Measurements from ENCODE around the gene LRTM2. TPM values are rescaled to one million over a fixed set of nuclear protein-coding genes. Genes with fewer than 3 reads are reported as not detected.

Gene LRTM2
- polyA plus RNA-seq, 1 donor (not counting 4 experiments of a cell fraction or from before 2014, with no cell fraction given), result not detected

- no peak for DNase-seq (ENCODE audit: low read depth, low spot score)
- no peaks in the 10 kb centered on the region for H3K79me2 ChIP-seq (ENCODE audit: control insufficient read depth, insufficient read depth, low read length)
- no peaks in the 10 kb centered on the region for H3K36me3 ChIP-seq (ENCODE audit: control insufficient read depth in 2 of 2, extremely low read depth in 1 of 2, insufficient read depth in 2 of 2, low read length in 2 of 2)
- H3K9me1 ChIP-seq (ENCODE audit: control insufficient read depth, extremely low read depth, insufficient read depth, low read length), result no peaks in the 10 kb centered on the region
- no peak overlapping the region for H2AFZ ChIP-seq (ENCODE audit: control insufficient read depth, low read length)
- no peaks in the 10 kb centered on the region for H4K20me1 ChIP-seq (ENCODE audit: control insufficient read depth, extremely low read depth, insufficient read depth, low read length)
- H3K4me2 ChIP-seq (ENCODE audit: control insufficient read depth, extremely low read depth, insufficient read depth, low read depth, low read length), result no peak overlapping the region
- no peaks in the 10 kb centered on the region for H3K4me1 ChIP-seq (ENCODE audit: control insufficient read depth, extremely low read depth, insufficient read depth, low read length)
- dilution Hi-C loops (cut with MboI; ENCODE audit: extremely low pct_ligation_motif_present, low sequenced_read_pairs), result no loop called here
- no peak overlapping the region for H3K9ac ChIP-seq (ENCODE audit: control insufficient read depth, extremely low read depth, insufficient read depth, low read length)
- H3K9me3 ChIP-seq (ENCODE audit: control insufficient read depth, low read depth, low read length), result peaks cover 5% of the 10 kb centered on the region
- no peak overlapping the region for H3K27ac ChIP-seq (ENCODE audit: control insufficient read depth, insufficient read depth, low read length)
- no peak for FAIRE-seq
- H3K27me3 ChIP-seq (ENCODE audit: control insufficient read depth, extremely low read depth, insufficient read depth, low read length), result peaks cover 12% of the 10 kb centered on the region
- H3K4me3 ChIP-seq (ENCODE audit: control insufficient read depth in 2 of 3, extremely low read depth in 1 of 3, insufficient read depth in 2 of 3, low read depth in 1 of 3, low read length in 3 of 3), result no peak overlapping the region
- no peak for TF ChIP-seq EZH2 (IDR thresholded peaks at IDR 0.05; ENCODE audit: low read length)
- TF ChIP-seq, protein P1, sequence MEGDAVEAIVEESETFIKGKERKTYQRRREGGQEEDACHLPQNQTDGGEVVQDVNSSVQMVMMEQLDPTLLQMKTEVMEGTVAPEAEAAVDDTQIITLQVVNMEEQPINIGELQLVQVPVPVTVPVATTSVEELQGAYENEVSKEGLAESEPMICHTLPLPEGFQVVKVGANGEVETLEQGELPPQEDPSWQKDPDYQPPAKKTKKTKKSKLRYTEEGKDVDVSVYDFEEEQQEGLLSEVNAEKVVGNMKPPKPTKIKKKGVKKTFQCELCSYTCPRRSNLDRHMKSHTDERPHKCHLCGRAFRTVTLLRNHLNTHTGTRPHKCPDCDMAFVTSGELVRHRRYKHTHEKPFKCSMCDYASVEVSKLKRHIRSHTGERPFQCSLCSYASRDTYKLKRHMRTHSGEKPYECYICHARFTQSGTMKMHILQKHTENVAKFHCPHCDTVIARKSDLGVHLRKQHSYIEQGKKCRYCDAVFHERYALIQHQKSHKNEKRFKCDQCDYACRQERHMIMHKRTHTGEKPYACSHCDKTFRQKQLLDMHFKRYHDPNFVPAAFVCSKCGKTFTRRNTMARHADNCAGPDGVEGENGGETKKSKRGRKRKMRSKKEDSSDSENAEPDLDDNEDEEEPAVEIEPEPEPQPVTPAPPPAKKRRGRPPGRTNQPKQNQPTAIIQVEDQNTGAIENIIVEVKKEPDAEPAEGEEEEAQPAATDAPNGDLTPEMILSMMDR (optimal IDR thresholded peaks at IDR 0.05 in 1 of 3, IDR thresholded peaks at IDR 0.05 in 1 of 3, conservative IDR thresholded peaks at IDR 0.05 in 1 of 3; ENCODE audit: extremely low read depth in 1 of 3, insufficient read depth in 2 of 3, low read length in 3 of 3), result no peak
These were observed 48.8 kb downstream of the LRTM2 start for GRCh38 chr12:1869145-1869544.

GRCh38 chr12:1870086-1870485 is 49.7 kb downstream of the LRTM2 start:
- H3K4me2 ChIP-seq (ENCODE audit: control insufficient read depth, extremely low read depth, insufficient read depth, low read depth, low read length), result no peak overlapping the region
- H3K36me3 ChIP-seq (ENCODE audit: control insufficient read depth in 2 of 2, extremely low read depth in 1 of 2, insufficient read depth in 2 of 2, low read length in 2 of 2), result no peaks in the 10 kb centered on the region
- H4K20me1 ChIP-seq (ENCODE audit: control insufficient read depth, extremely low read depth, insufficient read depth, low read length), result no peaks in the 10 kb centered on the region
- H3K9me3 ChIP-seq (ENCODE audit: control insufficient read depth, low read depth, low read length), result peaks cover 5% of the 10 kb centered on the region
- TF ChIP-seq, protein P1 (optimal IDR thresholded peaks at IDR 0.05 in 1 of 3, IDR thresholded peaks at IDR 0.05 in 1 of 3, conservative IDR thresholded peaks at IDR 0.05 in 1 of 3; ENCODE audit: extremely low read depth in 1 of 3, insufficient read depth in 2 of 3, low read length in 3 of 3), result no peak
- no peak for TF ChIP-seq EZH2 (IDR thresholded peaks at IDR 0.05; ENCODE audit: low read length)
- H3K79me2 ChIP-seq (ENCODE audit: control insufficient read depth, insufficient read depth, low read length), result no peaks in the 10 kb centered on the region
- H3K4me1 ChIP-seq (ENCODE audit: control insufficient read depth, extremely low read depth, insufficient read depth, low read length), result no peaks in the 10 kb centered on the region
- H3K27me3 ChIP-seq (ENCODE audit: control insufficient read depth, extremely low read depth, insufficient read depth, low read length), result peaks cover 3% of the 10 kb centered on the region
- FAIRE-seq (no peak), DNase-seq (ENCODE audit: low read depth, low spot score) (no peak)
- H3K9me1 ChIP-seq (ENCODE audit: control insufficient read depth, extremely low read depth, insufficient read depth, low read length), result no peaks in the 10 kb centered on the region
- H2AFZ ChIP-seq (ENCODE audit: control insufficient read depth, low read length), result no peak overlapping the region
- dilution Hi-C loops (cut with MboI; ENCODE audit: extremely low pct_ligation_motif_present, low sequenced_read_pairs), result no loop called here
- no peak overlapping the region for H3K27ac ChIP-seq (ENCODE audit: control insufficient read depth, insufficient read depth, low read length)
- H3K4me3 ChIP-seq (ENCODE audit: control insufficient read depth in 2 of 3, extremely low read depth in 1 of 3, insufficient read depth in 2 of 3, low read depth in 1 of 3, low read length in 3 of 3), result no peak overlapping the region
- H3K9ac ChIP-seq (ENCODE audit: control insufficient read depth, extremely low read depth, insufficient read depth, low read length), result no peak overlapping the region
